Measurements from ENCODE around the gene NDUFB10.
A peak's percentile ranks its signal among the peaks of the same experiment; 100 is the strongest.
"Not testable (repeated sequence)": the region's sequence is repeated elsewhere in the genome, so short reads cannot be mapped to it uniquely, and the experiment has no call there.

NDUFB10 gene

DNA sequence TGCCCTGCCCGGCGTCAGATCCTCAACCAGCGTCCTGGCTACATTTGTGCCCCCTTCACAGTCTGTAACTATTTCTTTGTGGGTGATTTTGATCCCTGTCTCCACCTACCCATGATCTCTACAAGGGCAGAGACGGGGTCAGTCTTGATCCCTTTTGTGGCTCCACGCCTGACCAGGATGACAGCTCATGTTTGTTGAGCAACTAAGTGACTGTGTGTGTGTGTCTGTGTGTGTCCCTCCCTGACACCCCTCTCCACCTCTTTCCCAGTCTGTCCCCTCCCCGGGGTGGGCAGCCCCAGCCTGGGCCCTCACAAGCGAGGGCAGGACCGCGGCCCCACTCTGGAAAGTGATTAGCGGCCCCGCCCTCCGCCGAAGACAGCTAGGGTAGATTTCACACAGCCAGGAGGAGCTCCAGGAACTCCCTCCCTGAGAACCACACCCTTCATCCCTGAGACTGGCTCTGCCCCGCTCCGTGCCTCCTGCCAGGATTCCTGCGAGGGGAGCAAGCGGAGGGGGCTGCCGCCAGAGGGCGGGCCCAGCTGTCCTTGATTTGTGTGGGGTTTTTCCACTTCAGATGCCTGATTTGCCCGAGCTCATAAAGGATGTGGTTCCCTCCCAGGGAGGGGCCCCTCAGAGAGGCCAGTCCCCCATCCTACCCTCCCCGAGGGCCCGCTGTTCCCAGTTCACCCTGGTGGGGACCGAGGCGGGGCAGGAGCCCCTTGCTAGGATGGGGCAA lies 35.9 kb upstream of the NDUFB10 start:
- DNase-seq (ENCODE audit: extremely low read depth in 1 of 2, low read depth in 1 of 2): no peak

DNA sequence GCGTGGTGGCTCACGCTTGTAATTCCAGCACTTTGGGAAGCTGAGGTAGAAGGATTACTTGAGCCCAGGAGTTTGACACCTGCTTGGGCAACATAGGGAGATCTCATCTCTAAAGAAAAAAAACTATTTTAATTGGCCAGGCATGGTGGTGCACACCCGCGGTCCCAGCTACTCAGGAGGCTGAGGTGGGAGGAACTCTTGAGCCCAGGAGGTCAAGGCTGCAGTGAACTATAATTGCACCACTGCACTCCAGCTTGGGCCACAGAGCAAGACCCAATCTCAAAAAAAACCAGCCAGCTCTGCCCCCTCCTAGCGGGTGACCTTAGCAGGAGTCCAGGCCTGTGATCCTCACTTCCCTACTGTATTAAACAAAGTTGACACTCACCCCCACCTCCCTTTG lies 35.2 kb upstream of the NDUFB10 start:
- no peak for DNase-seq (ENCODE audit: extremely low read depth in 1 of 2, low read depth in 1 of 2)

DNA sequence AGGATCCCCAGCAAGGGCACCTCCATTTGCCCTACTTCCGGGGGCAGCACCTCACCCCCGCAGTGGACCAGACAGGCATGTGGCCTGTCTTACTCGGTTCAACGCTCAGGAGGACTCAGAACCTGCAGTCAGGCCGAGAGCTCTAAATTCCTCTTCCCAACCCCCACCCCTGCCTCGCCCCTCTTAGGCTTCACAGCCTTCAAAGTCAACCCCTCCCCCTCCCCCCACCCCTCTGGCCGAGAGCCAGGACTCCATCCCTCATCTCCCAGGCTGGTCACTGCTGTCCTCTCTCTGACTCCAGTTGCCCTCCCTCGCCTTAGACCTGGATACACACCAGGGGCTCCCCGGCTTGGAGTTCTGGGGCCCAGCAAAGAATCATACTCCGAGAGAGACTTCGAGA lies 33.1 kb upstream of the NDUFB10 start:
- no peak for DNase-seq (ENCODE audit: extremely low read depth in 1 of 2, low read depth in 1 of 2)

DNA sequence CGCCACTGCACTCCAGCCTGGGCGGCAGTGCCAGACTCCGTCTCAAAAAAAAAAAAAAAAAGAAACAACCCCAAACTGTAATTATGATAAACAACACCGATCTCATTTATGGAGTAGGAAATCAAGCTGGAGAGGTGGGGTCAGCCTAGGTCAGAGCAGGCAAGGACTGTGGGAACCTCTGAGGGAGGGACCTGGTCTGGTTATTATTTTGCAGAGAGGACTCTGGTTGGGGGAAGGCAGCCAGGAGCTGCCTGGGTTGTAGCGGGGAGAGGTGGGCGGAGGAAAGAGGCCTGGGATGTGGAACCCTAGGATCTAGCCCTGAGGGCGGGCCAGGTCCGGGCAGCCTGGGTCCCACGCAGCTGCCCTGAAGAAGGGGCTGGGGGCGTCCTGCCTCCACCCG lies 30.2 kb upstream of the NDUFB10 start:
- DNase-seq (ENCODE audit: extremely low read depth in 1 of 2, low read depth in 1 of 2): no peak

DNA sequence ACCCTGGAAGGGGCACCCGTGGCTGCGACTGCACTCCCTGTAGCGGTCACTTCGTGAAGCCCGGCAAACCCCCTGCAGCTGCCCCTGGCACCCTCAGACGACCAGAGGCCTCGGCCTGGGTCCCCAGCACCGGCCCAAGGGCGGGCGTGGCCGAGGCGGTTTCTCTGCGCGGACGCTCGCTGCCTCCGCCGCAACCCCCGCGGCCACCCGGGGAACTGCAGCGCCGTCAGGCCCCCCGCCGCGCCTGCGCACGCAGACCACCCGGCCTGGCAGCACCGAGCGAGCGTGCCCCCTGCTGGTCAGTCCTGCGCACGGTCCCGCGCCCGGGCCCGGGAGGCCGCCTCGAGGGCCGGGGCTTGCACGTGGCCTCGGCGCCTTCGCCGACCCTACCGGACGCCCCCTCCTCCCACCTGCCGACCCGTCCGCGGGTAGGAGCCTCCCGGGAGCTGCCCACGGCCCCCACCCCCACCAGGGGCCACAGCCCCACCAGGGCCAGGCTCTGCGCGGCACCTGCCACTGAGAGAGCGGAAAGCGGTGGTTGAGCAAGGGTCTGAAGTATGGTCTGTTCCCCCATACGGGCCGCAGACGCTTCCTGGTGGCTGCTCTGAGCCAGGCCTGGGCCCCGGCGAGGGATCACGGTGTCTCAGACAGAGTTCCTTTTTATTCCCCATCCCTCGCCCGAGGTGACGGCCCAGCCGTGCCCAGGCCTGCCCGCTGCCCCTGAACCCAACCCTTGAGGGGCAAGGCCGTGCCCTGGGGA lies 29.6 kb upstream of the NDUFB10 start:
- DNase-seq (ENCODE audit: extremely low read depth in 1 of 2, low read depth in 1 of 2): peak; percentile 70 to 94

DNA sequence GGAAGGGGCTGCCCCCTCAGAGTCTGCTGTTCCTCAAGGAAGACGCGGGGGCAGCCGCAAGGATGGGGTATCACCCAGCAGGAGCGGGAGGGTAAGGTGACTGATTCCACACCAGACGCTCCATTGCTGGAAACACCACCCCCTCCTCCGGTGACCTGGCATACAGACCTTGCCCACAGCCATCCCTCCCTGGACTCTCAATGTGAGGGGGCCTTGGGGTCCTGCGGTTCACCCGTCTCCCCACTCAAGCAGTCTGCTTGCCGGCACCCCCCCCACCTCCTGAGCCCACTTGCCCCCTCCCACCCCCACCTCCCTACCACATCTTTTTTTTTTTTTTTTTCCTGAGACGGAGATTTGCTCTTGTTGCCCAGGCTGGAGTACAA lies 29.0 kb upstream of the NDUFB10 start:
- no peak for DNase-seq (ENCODE audit: extremely low read depth in 1 of 2, low read depth in 1 of 2)

DNA sequence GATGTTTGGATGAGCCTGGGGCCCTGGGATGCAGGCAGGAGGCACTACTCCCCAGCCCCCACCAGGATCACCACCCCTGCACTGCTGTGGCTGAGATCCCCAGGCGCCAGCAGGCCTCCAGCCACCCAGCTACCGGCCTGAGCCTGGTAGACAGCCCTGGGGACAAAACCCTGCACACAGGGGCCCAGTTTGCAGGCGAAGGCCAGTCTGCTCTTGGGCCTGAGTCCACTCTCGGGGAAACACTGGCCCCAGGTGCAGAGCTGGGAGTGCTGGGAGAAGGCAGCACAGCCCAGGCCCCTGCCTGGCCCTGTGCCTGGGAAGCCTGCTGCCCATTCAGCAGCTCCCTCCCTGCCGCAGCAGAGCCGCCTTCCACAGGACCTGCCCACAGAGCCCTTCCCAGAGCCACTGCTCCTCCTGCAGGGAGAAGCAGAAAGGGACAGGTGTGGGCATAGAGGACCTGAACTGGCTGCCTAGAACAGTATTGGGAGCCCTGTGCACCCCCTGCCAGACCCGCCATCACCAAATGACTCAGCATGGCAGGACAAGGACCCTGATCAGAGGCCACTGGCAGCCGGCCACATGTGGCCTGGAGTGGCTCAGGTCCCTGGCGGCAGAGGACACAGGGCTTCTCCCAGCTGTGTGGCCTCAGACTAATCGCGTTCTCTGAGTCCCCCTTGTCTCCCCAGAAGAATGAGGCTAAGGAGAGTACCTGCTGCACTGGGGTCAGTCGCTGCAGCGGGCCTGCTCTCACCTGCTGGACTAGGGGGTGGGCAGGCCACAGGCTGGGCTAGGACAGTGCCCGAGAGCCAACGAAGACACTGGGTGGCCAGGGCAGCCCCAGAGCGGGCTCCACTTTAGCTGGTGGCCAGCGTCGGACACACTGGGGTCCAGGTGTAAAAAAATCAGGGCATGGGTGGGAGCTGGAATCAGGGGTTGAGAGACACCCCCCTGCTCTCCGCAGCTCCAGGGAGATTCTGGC lies 27.0 kb upstream of the NDUFB10 start:
- DNase-seq (ENCODE audit: extremely low read depth in 1 of 2, low read depth in 1 of 2): no peak

DNA sequence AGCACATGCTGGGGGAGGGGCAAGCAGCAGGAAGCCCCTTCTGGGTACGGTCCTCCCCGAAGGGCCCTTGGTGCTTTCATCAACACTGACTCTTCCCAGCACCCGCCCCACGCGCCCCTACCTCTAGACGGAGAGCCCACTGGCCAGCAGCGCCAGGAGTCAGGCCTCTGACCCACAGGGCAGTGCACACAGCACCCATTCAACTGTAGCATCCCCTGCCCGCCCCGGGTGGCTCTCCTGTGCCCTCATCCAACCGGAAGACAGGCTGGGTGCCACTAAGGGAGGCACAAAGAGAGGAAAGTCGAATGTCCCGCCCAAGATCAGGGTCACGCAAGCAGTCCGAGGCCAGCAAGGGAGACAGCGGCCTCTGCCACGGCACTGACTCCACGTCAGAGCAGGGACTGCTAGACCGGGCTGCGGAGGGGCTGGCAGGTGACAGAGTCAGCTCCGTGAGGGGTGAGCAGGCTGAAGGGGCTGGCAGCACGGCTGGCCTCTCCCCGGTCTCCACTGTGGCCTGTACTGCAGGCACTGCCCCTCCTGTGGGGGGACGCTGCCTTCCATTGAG lies 26.2 kb upstream of the NDUFB10 start:
- no peak for DNase-seq (ENCODE audit: extremely low read depth in 1 of 2, low read depth in 1 of 2)

DNA sequence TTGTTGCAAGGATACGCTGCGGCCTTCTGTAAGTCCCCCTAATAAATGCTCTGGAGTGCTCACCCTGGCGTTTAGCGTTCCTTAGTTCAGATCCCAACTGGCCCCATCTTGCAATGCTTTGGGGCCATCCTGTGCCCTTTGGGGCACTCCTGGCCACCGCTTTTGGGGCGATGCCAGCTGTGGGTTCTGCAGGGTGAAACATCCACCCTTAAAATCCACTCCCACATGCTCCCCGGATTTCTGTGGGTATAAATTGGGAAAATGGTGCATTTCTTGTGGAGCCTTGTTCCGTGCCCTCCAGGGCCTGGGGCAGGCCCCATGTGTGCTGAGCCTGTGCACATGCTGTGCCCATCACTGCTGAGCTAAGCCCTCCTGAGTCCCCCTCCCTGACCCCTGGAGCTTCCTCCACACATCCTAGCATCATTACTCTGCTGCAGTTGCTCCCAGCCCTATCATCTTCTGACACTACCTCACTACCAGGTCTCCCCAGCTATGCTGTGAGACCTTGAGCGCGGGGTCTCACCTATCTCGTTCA lies 22.3 kb upstream of the NDUFB10 start:
- DNase-seq (ENCODE audit: extremely low read depth in 1 of 2, low read depth in 1 of 2): no peak

DNA sequence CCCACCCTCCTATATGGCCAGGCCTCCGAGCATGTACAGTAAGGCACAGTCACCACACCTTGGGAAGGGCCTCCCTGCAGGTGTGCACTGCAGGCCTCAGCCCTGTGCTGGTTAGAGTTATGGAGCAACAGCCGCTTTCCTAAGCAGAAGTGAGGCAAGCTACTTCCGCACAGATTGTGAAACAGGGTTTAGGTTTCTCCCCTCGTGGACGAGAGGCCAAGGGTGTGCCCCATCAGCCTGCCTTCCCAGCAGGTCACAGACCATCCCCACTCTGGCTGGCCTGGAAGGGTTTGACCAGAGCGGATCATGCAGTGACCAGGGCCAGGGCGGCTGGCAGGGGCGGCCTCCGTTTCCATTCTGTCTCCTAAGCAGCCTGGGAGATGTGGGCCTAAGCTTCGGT lies 21.0 kb upstream of the NDUFB10 start:
- no peak for DNase-seq (ENCODE audit: extremely low read depth in 1 of 2, low read depth in 1 of 2)

DNA sequence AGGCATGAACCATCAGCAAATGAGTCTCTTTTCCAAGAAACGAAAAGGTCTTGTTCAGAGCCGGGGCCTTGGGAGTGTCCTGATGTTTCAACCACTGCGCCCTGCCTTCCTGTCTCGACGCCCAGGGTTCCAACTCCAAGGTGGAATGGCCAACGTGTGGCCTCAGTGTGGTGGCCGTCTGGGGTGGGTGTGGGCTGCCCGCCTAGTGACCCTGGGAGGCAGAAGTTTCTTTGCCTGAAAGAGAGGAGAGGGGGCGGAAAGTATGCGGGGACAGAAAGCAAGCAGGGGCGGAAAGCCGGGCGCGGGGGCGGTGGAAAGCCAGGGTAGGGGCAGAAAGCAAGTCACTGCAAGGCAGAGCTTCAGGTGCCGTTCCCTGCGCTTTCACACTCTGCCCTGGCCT lies 20.4 kb upstream of the NDUFB10 start:
- DNase-seq (ENCODE audit: extremely low read depth in 1 of 2, low read depth in 1 of 2): no peak

DNA sequence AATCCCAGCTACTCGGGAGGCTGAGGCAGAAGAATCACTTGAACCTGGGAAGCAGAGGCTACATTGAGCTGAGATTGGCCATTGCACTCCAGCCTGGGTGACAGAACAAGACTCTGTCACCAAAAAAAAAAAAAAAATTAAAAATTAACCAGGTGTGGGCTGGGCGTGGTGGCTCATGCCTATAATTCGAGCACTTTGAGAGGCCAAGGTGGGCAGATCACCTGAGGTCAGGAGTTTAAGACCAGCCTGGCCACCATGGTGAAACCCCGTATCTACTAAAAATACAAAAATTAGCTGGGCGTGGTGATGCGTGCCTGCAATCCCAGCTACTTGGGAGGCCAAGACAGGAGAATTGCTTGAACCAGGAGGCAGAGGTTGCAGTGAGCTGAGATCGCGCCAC lies 19.5 kb upstream of the NDUFB10 start:
- DNase-seq (ENCODE audit: extremely low read depth in 1 of 2, low read depth in 1 of 2): not testable (repeated sequence)

DNA sequence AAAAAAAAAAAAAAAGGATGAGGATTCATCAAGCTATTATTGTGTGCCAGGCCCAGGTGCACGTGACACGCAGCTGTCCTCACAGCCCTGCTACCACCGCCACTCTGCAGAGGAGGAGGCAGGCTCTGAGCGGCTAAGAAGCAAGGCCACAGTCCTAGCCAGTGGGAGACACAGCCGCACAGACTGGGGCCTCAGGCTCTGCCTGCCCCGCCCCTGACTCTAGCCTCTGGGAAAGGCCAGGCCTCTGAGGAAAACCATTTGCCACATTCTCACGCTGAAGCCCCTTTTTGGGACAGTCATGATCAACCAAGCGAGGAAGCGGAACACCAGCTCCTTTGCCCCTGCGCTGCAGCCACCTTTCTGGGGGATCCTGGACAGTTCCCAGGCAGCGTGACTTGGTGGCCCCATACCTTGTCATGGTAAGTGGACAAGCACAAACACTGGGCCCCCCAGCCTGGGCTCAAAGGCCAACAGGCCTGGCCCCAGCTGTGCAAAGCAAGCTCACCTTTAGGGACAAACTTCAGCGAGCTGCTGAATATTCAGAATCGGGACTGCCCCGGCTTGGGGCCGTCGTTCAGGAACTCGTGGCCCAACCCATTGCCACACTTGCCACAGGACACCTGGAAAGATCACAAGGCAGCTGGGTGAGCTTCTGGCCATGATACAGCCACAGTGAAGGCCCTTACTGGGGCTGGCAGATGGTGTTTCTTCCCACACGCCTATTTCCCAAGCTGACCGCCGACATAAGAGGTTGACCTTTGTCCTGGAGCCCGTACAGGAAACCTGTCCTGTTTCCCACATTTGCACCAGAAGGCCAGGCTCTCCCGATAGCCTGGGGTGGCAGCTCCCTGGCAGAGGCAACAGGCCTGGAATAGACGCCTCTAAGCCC lies 18.8 kb upstream of the NDUFB10 start:
- no peak for DNase-seq (ENCODE audit: extremely low read depth in 1 of 2, low read depth in 1 of 2)

DNA sequence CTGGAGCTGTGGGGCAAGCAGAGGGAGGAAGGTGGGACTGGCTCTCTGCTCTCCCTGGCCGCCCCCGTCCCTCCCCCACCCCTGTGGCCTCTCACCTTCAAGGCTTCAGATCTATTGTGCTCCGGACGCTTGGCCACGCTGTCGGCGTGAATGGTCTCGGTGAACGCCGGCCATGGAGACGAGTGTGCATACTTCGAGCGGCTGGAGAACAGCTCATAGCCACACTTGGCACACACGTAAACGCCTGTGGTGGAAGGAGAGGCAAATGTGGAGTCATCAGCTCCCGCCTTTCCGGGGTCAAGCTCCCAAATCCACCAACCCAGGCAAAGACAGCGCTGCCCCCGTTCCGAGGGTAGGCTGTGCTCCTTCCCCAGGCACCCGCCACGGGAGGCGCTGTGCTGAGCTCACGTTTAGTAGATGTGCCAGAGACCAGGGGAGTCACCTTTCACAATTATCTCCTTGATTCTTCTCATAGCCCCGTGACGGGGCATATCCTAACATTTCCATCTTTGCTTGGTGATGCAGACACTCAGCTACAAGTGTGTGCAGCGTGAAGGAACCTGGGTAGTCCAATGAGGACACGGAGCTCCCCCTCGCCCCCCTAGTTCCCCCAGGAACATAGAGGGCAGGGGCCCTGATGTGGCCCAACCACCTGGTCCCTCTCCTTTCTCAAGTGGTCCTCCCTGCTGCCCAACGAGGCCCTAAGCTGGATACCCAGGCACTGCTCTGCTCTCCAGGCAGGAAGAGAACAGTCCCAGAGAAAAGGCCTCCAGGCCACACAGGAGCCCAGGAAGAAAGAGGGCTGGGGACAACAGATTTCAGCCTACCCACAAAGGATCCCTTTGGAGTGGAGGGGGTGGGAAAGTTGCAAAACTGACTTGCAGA lies 17.9 kb upstream of the NDUFB10 start:
- DNase-seq (ENCODE audit: extremely low read depth in 1 of 2, low read depth in 1 of 2): no peak

DNA sequence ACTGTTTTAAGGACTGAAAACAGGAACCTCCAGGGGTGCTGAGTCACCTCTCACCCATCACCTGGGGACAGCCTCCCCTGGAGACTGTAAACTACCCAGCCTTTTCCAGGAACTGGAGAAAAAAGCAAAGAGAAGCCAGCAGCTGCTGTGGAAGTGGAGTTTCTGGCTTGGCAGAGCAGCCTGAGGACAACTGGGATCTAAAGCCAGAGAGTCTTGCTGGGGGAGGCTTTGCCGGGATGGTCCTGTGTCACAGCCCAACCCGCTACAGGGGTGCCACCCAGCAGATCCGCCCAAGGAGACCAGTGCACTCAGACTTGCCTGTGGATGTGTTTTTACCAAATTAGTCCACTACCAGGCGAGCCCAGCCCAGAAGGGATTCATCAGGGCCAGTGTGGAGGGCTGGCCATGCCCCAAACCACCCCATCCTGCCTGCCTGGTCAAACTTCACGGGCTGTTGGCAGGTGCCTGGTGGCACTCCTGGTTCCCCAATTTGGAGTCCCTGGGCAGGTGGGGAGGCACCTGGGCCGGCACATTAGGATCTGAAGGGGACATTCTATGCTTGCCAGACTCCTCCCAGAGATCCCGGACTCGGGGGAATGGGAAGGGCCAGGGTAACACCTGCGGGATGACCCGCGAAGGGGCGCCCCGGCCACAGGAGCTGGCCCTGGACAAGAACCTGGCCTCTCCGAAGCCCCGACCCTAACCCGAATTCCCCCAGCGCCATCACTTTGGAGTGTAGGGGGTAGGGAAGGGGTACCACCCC lies 17.1 kb upstream of the NDUFB10 start:
- no peak for DNase-seq (ENCODE audit: extremely low read depth in 1 of 2, low read depth in 1 of 2)

DNA sequence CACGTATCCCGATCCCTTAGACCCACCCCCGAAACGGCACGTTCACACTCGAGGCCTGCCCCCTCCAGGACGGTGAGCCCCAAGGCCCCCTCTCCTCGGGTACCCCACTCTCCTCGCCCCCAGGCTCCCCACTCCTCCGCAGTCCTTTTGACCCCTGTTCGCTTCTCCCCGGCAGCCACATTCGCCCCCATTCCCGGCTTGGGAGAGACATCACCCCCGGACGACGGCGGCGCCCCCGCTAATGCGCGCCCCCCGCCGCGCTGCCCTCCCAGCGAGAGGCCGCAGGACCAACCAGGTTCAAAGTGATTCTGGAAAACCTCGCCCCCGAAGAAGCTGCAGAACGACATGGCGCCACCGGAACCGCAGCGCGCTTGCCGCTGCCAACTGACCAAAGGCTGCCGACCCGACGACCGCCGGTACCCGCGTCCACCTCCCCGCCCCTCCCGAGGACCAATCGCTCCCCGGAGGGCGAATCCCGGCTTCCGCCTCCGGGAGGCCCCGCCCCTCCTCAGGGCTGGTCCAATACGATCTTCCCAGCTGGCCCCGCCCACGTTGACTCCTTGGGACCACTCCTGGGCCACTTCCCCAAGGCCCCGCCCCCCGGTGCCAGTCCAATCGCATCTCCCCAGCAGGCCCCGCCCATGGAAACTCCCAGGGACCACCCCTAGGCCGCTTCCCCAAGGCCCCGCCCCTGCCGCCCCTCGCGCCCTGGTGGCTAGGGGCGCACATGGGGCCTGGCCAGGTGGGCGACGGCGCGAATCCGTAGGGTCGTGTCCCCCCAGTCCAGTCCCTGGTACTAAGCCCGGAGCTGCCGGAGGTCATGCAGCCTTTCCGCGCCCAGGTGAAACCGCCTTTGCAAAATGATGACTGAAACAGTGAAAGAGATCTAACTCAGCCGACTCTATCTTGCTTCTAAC lies 16.3 kb upstream of the NDUFB10 start, which contains the start of gene MSRB1:
Gene MSRB1 (minus strand): TSS at position 390 of the 917 bp plus-strand sequence. CDS start 43 bp downstream, at position 347.
- peak; percentile 98 to 99 for DNase-seq (ENCODE audit: extremely low read depth in 1 of 2, low read depth in 1 of 2)

All from activated CD8-positive, alpha-beta memory T cell treated with anti-CD3 and anti-CD28 coated beads for 1 hour (primary cell).